ENCODE data around the gene GNAT3. TPM values are rescaled to one million over a fixed set of nuclear protein-coding genes. Genes with fewer than 3 reads are reported as not detected.

The GNAT3 gene
- total and polyA plus RNA-seq, 2 donors from 2014 or later, result not detected

GRCh38 chr7:80417211-80417793, 94.6 kb downstream of the GNAT3 start:
- DNase-seq (no peak), FAIRE-seq (no peak)
- H3K27ac ChIP-seq (ENCODE audit: low read depth in 2 of 2, low read length in 2 of 2), result no peak overlapping the region
- no peaks in the 10 kb centered on the region for H3K4me1 ChIP-seq (ENCODE audit: control insufficient read depth in 2 of 3, insufficient read depth in 2 of 3, low read depth in 1 of 3, low read length in 3 of 3)
- H3K4me3 ChIP-seq (ENCODE audit: low read length in 3 of 3), result no peak overlapping the region
- intact Hi-C loops (cut with DNase I), result no loop called here
- no peaks in the 10 kb centered on the region for H3K27me3 ChIP-seq (ENCODE audit: control insufficient read depth, insufficient read depth, low read length)
- no peaks in the 10 kb centered on the region for H3K9me3 ChIP-seq (ENCODE audit: control insufficient read depth in 2 of 3, insufficient read depth in 1 of 3, low read length in 3 of 3)
- H3K36me3 ChIP-seq (ENCODE audit: control insufficient read depth in 2 of 3, insufficient read depth in 3 of 3, low read length in 3 of 3), result no peaks in the 10 kb centered on the region
- TF ChIP-seq CTCF (IDR thresholded peaks at IDR 0.05; ENCODE audit: borderline replicate concordance, extremely low read depth, insufficient read depth), result no peak
- H3K9ac ChIP-seq (ENCODE audit: low read length in 3 of 3), result no peak overlapping the region

GRCh38 chr7:80415522-80415921, 96.3 kb downstream of the GNAT3 start:
- no peak overlapping the region for H3K27ac ChIP-seq (ENCODE audit: low read depth in 2 of 2, low read length in 2 of 2)
- H3K9ac ChIP-seq (ENCODE audit: low read length in 3 of 3), result no peak overlapping the region
- FAIRE-seq, result no peak
- DNase-seq, result no peak
- no peaks in the 10 kb centered on the region for H3K27me3 ChIP-seq (ENCODE audit: control insufficient read depth, insufficient read depth, low read length)
- intact Hi-C loops (cut with DNase I), result no loop called here
- H3K36me3 ChIP-seq (ENCODE audit: control insufficient read depth in 2 of 3, insufficient read depth in 3 of 3, low read length in 3 of 3), result no peaks in the 10 kb centered on the region
- TF ChIP-seq CTCF (IDR thresholded peaks at IDR 0.05; ENCODE audit: borderline replicate concordance, extremely low read depth, insufficient read depth), result no peak
- no peaks in the 10 kb centered on the region for H3K9me3 ChIP-seq (ENCODE audit: control insufficient read depth in 2 of 3, insufficient read depth in 1 of 3, low read length in 3 of 3)
- H3K4me1 ChIP-seq (ENCODE audit: control insufficient read depth in 2 of 3, insufficient read depth in 2 of 3, low read depth in 1 of 3, low read length in 3 of 3), result no peaks in the 10 kb centered on the region
- H3K4me3 ChIP-seq (ENCODE audit: low read length in 3 of 3), result no peak overlapping the region

GRCh38 chr7:80415114-80415513, 96.8 kb downstream of the GNAT3 start:
- FAIRE-seq (no peak), DNase-seq (no peak)

More at GRCh38 chr7:80415114-80415513, 96.8 kb downstream of the GNAT3 start:
- Histone ChIP-seq H3K9ac (ENCODE audit: low read length in 3 of 3) (no peak overlapping the region), H3K27me3 (ENCODE audit: control insufficient read depth, insufficient read depth, low read length) (no peaks in the 10 kb centered on the region), H3K36me3 (ENCODE audit: control insufficient read depth in 2 of 3, insufficient read depth in 3 of 3, low read length in 3 of 3) (no peaks in the 10 kb centered on the region), H3K27ac (ENCODE audit: low read depth in 2 of 2, low read length in 2 of 2) (no peak overlapping the region), H3K9me3 (ENCODE audit: control insufficient read depth in 2 of 3, insufficient read depth in 1 of 3, low read length in 3 of 3) (no peaks in the 10 kb centered on the region), H3K4me3 (ENCODE audit: low read length in 3 of 3) (no peak overlapping the region), H3K4me1 (ENCODE audit: control insufficient read depth in 2 of 3, insufficient read depth in 2 of 3, low read depth in 1 of 3, low read length in 3 of 3) (no peaks in the 10 kb centered on the region)
- intact Hi-C loops (cut with DNase I), result no loop called here
- no peak for TF ChIP-seq CTCF (IDR thresholded peaks at IDR 0.05; ENCODE audit: borderline replicate concordance, extremely low read depth, insufficient read depth)
